Measurements from ENCODE around the gene NOL7.

Gene NOL7

GRCh38 chr6:13597073-13597472, 18.1 kb upstream of the NOL7 start:
- H3K27ac ChIP-seq (ENCODE audit: low read depth, low read length), result no peak overlapping the region
- no peaks in the 10 kb centered on the region for H3K4me1 ChIP-seq (ENCODE audit: control insufficient read depth, insufficient read depth, low read length)
- H3K4me3 ChIP-seq (ENCODE audit: low read depth, low read length), result no peak overlapping the region
- no peaks in the 10 kb centered on the region for H3K27me3 ChIP-seq (ENCODE audit: control insufficient read depth, insufficient read depth, low read length)
- peaks cover 65% of the 10 kb centered on the region for H3K36me3 ChIP-seq (ENCODE audit: control insufficient read depth, insufficient read depth, low read length)
- no peaks in the 10 kb centered on the region for H3K9me3 ChIP-seq (ENCODE audit: control insufficient read depth, insufficient read depth, low read length)
- no peak overlapping the region for H3K9ac ChIP-seq (ENCODE audit: low read depth, low read length)

GRCh38 chr6:13600036-13600435, 15.1 kb upstream of the NOL7 start:
- H3K36me3 ChIP-seq (ENCODE audit: control insufficient read depth, insufficient read depth, low read length), result peaks cover 59% of the 10 kb centered on the region
- H3K4me1 ChIP-seq (ENCODE audit: control insufficient read depth, insufficient read depth, low read length), result no peaks in the 10 kb centered on the region
- no peak overlapping the region for H3K4me3 ChIP-seq (ENCODE audit: low read depth, low read length)
- H3K9me3 ChIP-seq (ENCODE audit: control insufficient read depth, insufficient read depth, low read length), result no peaks in the 10 kb centered on the region
- no peaks in the 10 kb centered on the region for H3K27me3 ChIP-seq (ENCODE audit: control insufficient read depth, insufficient read depth, low read length)
- H3K9ac ChIP-seq (ENCODE audit: low read depth, low read length), result no peak overlapping the region
- no peak overlapping the region for H3K27ac ChIP-seq (ENCODE audit: low read depth, low read length)

- Histone ChIP-seq H3K36me3 (ENCODE audit: control insufficient read depth, insufficient read depth, low read length) (peaks cover 38% of the 10 kb centered on the region), H3K27me3 (ENCODE audit: control insufficient read depth, insufficient read depth, low read length) (no peaks in the 10 kb centered on the region), H3K27ac (ENCODE audit: low read depth, low read length) (no peak overlapping the region), H3K9ac (ENCODE audit: low read depth, low read length) (no peak overlapping the region), H3K4me3 (ENCODE audit: low read depth, low read length) (no peak overlapping the region), H3K9me3 (ENCODE audit: control insufficient read depth, insufficient read depth, low read length) (no peaks in the 10 kb centered on the region), H3K4me1 (ENCODE audit: control insufficient read depth, insufficient read depth, low read length) (no peaks in the 10 kb centered on the region)
Measured at GRCh38 chr6:13604135-13604534, 11.0 kb upstream of the NOL7 start.

GRCh38 chr6:13604546-13605416, 10.4 kb upstream of the NOL7 start:
- Histone ChIP-seq H3K4me3 (ENCODE audit: low read depth, low read length) (no peak overlapping the region), H3K27me3 (ENCODE audit: control insufficient read depth, insufficient read depth, low read length) (no peaks in the 10 kb centered on the region), H3K4me1 (ENCODE audit: control insufficient read depth, insufficient read depth, low read length) (no peaks in the 10 kb centered on the region), H3K9me3 (ENCODE audit: control insufficient read depth, insufficient read depth, low read length) (no peaks in the 10 kb centered on the region), H3K9ac (ENCODE audit: low read depth, low read length) (no peak overlapping the region), H3K27ac (ENCODE audit: low read depth, low read length) (no peak overlapping the region), H3K36me3 (ENCODE audit: control insufficient read depth, insufficient read depth, low read length) (peaks cover 35% of the 10 kb centered on the region)

- no peaks in the 10 kb centered on the region for H3K9me3 ChIP-seq (ENCODE audit: control insufficient read depth, insufficient read depth, low read length)
- H3K4me1 ChIP-seq (ENCODE audit: control insufficient read depth, insufficient read depth, low read length), result no peaks in the 10 kb centered on the region
- no peak overlapping the region for H3K4me3 ChIP-seq (ENCODE audit: low read depth, low read length)
- H3K27me3 ChIP-seq (ENCODE audit: control insufficient read depth, insufficient read depth, low read length), result no peaks in the 10 kb centered on the region
- H3K27ac ChIP-seq (ENCODE audit: low read depth, low read length), result no peak overlapping the region
- H3K36me3 ChIP-seq (ENCODE audit: control insufficient read depth, insufficient read depth, low read length), result peaks cover 30% of the 10 kb centered on the region
- no peak overlapping the region for H3K9ac ChIP-seq (ENCODE audit: low read depth, low read length)
Measured at GRCh38 chr6:13605634-13606033, 9.5 kb upstream of the NOL7 start.

- H3K4me1 ChIP-seq (ENCODE audit: control insufficient read depth, insufficient read depth, low read length), result peaks cover 9% of the 10 kb centered on the region; the same call in 1 of the 2 replicates
- no peaks in the 10 kb centered on the region for H3K9me3 ChIP-seq (ENCODE audit: control insufficient read depth, insufficient read depth, low read length)
- no peak overlapping the region for H3K4me3 ChIP-seq (ENCODE audit: low read depth, low read length)
- H3K27me3 ChIP-seq (ENCODE audit: control insufficient read depth, insufficient read depth, low read length), result no peaks in the 10 kb centered on the region
- H3K9ac ChIP-seq (ENCODE audit: low read depth, low read length), result no peak overlapping the region
- no peak overlapping the region for H3K27ac ChIP-seq (ENCODE audit: low read depth, low read length)
- H3K36me3 ChIP-seq (ENCODE audit: control insufficient read depth, insufficient read depth, low read length), result peaks cover 2% of the 10 kb centered on the region
Measured at GRCh38 chr6:13611715-13612114, 3.4 kb upstream of the NOL7 start.

GRCh38 chr6:13613029-13613594, 2.0 kb upstream of the NOL7 start:
- Histone ChIP-seq H3K27me3 (ENCODE audit: control insufficient read depth, insufficient read depth, low read length) (no peaks in the 10 kb centered on the region), H3K9ac (ENCODE audit: low read depth, low read length) (no peak overlapping the region), H3K27ac (ENCODE audit: low read depth, low read length) (no peak overlapping the region), H3K4me3 (ENCODE audit: low read depth, low read length) (no peak overlapping the region), H3K9me3 (ENCODE audit: control insufficient read depth, insufficient read depth, low read length) (no peaks in the 10 kb centered on the region), H3K4me1 (ENCODE audit: control insufficient read depth, insufficient read depth, low read length) (peaks cover 9% of the 10 kb centered on the region; the same call in 1 of the 2 replicates), H3K36me3 (ENCODE audit: control insufficient read depth, insufficient read depth, low read length) (peaks cover 16% of the 10 kb centered on the region)

- Histone ChIP-seq H3K27me3 (ENCODE audit: control insufficient read depth, insufficient read depth, low read length) (no peaks in the 10 kb centered on the region), H3K4me1 (ENCODE audit: control insufficient read depth, insufficient read depth, low read length) (peaks cover 9% of the 10 kb centered on the region; the same call in 1 of the 2 replicates), H3K4me3 (ENCODE audit: low read depth, low read length) (peak overlapping the region; percentile 100), H3K36me3 (ENCODE audit: control insufficient read depth, insufficient read depth, low read length) (peaks cover 26% of the 10 kb centered on the region), H3K27ac (ENCODE audit: low read depth, low read length) (peak overlapping the region; percentile 73), H3K9me3 (ENCODE audit: control insufficient read depth, insufficient read depth, low read length) (no peaks in the 10 kb centered on the region), H3K9ac (ENCODE audit: low read depth, low read length) (peak overlapping the region; percentile 91)
Measured at GRCh38 chr6:13614126-13614925, 809 bp upstream of the NOL7 start.

GRCh38 chr6:13615792-13616120, 621 bp downstream of the NOL7 start:
- Histone ChIP-seq H3K4me3 (ENCODE audit: low read depth, low read length) (peak overlapping the region; percentile 100), H3K27ac (ENCODE audit: low read depth, low read length) (peak overlapping the region; percentile 78), H3K4me1 (ENCODE audit: control insufficient read depth, insufficient read depth, low read length) (peaks cover 9% of the 10 kb centered on the region; the same call in 1 of the 2 replicates), H3K9ac (ENCODE audit: low read depth, low read length) (peak overlapping the region; percentile 87), H3K36me3 (ENCODE audit: control insufficient read depth, insufficient read depth, low read length) (peaks cover 40% of the 10 kb centered on the region), H3K27me3 (ENCODE audit: control insufficient read depth, insufficient read depth, low read length) (no peaks in the 10 kb centered on the region), H3K9me3 (ENCODE audit: control insufficient read depth, insufficient read depth, low read length) (no peaks in the 10 kb centered on the region)

GRCh38 chr6:13617066-13617465, 1.9 kb downstream of the NOL7 start:
- H3K27ac ChIP-seq (ENCODE audit: low read depth, low read length), result no peak overlapping the region
- H3K9ac ChIP-seq (ENCODE audit: low read depth, low read length), result no peak overlapping the region
- no peak overlapping the region for H3K4me3 ChIP-seq (ENCODE audit: low read depth, low read length)
- H3K36me3 ChIP-seq (ENCODE audit: control insufficient read depth, insufficient read depth, low read length), result peaks cover 54% of the 10 kb centered on the region
- H3K27me3 ChIP-seq (ENCODE audit: control insufficient read depth, insufficient read depth, low read length), result no peaks in the 10 kb centered on the region
- H3K9me3 ChIP-seq (ENCODE audit: control insufficient read depth, insufficient read depth, low read length), result no peaks in the 10 kb centered on the region
- peaks cover 9% of the 10 kb centered on the region; the same call in 1 of the 2 replicates for H3K4me1 ChIP-seq (ENCODE audit: control insufficient read depth, insufficient read depth, low read length)

GRCh38 chr6:13624871-13625288, 9.7 kb downstream of the NOL7 start:
- H3K27me3 ChIP-seq (ENCODE audit: control insufficient read depth, insufficient read depth, low read length), result no peaks in the 10 kb centered on the region
- no peaks in the 10 kb centered on the region for H3K9me3 ChIP-seq (ENCODE audit: control insufficient read depth, insufficient read depth, low read length)
- peaks cover 69% of the 10 kb centered on the region for H3K36me3 ChIP-seq (ENCODE audit: control insufficient read depth, insufficient read depth, low read length)
- H3K4me1 ChIP-seq (ENCODE audit: control insufficient read depth, insufficient read depth, low read length), result no peaks in the 10 kb centered on the region
- H3K4me3 ChIP-seq (ENCODE audit: low read depth, low read length), result no peak overlapping the region
- no peak overlapping the region for H3K27ac ChIP-seq (ENCODE audit: low read depth, low read length)
- H3K9ac ChIP-seq (ENCODE audit: low read depth, low read length), result no peak overlapping the region

Data from HUES48 (cell line).